Fibroblast of peridontal ligament (primary cell): ENCODE measurements around the gene TM6SF1.
A peak's percentile ranks its signal among the peaks of the same experiment; 100 is the strongest.

Experiments
- DNase-seq: peaks from one replicate; pipeline ENCODE4 v3.0.0-alpha.2; 2010; ENCODE audit errors: extremely low read depth

Gene TM6SF1

GRCh38 chr15:83174891-83175290, 67.4 kb downstream of the TM6SF1 start:
- DNase-seq, result peak; percentile 54

- DNase-seq, result no peak
Observed at GRCh38 chr15:83178390-83178789, 70.9 kb downstream of the TM6SF1 start.

GRCh38 chr15:83178869-83179325, 71.5 kb downstream of the TM6SF1 start:
- DNase-seq, result no peak

DNA sequence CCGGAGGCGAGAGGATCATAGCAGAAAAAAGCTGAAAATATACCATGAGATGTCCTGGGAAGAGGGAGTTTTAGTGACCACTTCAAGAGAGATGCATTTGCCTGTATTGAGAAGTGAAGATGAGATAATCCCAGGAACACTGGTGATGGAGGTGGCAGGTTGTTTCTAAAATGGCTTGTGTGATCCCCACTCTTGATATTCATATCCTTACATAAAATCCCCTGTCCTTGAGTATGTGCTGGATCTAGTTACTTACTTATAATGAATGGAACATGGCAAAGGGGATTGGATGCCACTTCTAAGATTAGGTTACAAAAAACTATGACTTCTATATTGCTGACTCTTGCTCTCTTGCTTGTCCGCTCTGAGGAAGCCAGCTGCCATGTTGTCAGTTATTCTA, 78.1 kb downstream of the TM6SF1 start:
- no peak for DNase-seq
